Gastrocnemius medialis (tissue), 4 donors: ENCODE measurements around the gene SMAD3.

Source experiments
- POLR2A ChIP-seq, 2 donors: fragments of 450-650 bp; IDR thresholded peaks; one replicate each; pipeline ENCODE4 v1.6.1; 2017; ENCODE audit warnings: antibody characterized with exemption in 2 of 2, mild to moderate bottlenecking in 2 of 2, moderate library complexity in 2 of 2
- TF ChIP-seq, protein P1 (sequence below), 5 experiments: fragments of 450-650 bp in 3 of 5; fragments of 200-600 bp in 2 of 5; sonication (generic) in 2 of 5; IDR thresholded peaks in 4 of 5; conservative IDR thresholded peaks in 1 of 5; 1 replicate in 4 of 5; 2 replicates in 1 of 5; pipeline ENCODE4 v1.5.1; 2016 to 2019; ENCODE audit warnings: antibody characterized with exemption in 5 of 5, mild to moderate bottlenecking in 3 of 5, moderate library complexity in 3 of 5

DNA sequence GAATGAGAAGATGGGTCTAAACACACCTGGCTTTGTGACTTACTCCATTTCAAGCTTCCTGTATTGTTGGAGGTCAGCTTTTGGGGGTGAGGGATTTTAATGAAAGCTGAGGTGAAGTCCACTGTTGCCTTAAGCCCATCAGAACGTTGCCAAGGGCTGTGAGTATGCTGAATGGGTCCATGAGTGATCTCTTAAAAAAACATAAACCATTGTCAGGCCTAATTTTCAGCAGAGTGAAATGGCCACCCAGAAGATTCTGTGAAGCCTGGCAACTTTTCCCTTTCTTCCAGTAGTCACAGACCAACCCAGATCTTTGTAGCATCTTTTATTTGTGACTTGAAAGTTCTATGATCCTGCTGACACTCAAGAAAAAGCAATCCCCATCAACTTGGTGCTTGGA is 87.0 kb downstream of the SMAD3 start:
- TF ChIP-seq, protein P1, sequence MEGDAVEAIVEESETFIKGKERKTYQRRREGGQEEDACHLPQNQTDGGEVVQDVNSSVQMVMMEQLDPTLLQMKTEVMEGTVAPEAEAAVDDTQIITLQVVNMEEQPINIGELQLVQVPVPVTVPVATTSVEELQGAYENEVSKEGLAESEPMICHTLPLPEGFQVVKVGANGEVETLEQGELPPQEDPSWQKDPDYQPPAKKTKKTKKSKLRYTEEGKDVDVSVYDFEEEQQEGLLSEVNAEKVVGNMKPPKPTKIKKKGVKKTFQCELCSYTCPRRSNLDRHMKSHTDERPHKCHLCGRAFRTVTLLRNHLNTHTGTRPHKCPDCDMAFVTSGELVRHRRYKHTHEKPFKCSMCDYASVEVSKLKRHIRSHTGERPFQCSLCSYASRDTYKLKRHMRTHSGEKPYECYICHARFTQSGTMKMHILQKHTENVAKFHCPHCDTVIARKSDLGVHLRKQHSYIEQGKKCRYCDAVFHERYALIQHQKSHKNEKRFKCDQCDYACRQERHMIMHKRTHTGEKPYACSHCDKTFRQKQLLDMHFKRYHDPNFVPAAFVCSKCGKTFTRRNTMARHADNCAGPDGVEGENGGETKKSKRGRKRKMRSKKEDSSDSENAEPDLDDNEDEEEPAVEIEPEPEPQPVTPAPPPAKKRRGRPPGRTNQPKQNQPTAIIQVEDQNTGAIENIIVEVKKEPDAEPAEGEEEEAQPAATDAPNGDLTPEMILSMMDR (IDR thresholded peaks at IDR 0.05 in 4 of 5, conservative IDR thresholded peaks at IDR 0.05 in 1 of 5) = no peak
- TF ChIP-seq POLR2A (IDR thresholded peaks at IDR 0.05) = no peak
